NCI-H460 (cell line): ENCODE measurements around the gene DNMT1. TPM values are rescaled to one million over a fixed set of nuclear protein-coding genes. Genes with fewer than 3 reads are reported as not detected.
"Not testable (repeated sequence)": the region's sequence is repeated elsewhere in the genome, so short reads cannot be mapped to it uniquely, and the experiment has no call there.

Experiments used
- DNase-seq: peaks from one replicate; pipeline ENCODE4 v3.0.0-alpha.2; 2016; ENCODE audit warnings: low read depth; ENCODE audit errors: extremely low read depth
- total RNA-seq: library from RNA; depleted of rRNA; stranded (reverse); fragments of >200 nt; shearing (Covaris generic); gene quantifications from 2 replicates; pipeline ENCODE4 v1.2.3, GENCODE V29; 2014

Gene DNMT1
- total RNA-seq, 1 experiment from 2014 or later, result 49.9 TPM

- DNase-seq, result no peak
These were observed 7.4 kb downstream of the DNMT1 start for GRCh38 chr19:10187315-10187714.

GRCh38 chr19:10184636-10185035, 10.1 kb downstream of the DNMT1 start:
- DNase-seq, result no peak

GRCh38 chr19:10183926-10184325, 10.8 kb downstream of the DNMT1 start:
- no peak for DNase-seq

GRCh38 chr19:10182847-10183246, 11.9 kb downstream of the DNMT1 start:
- DNase-seq, result no peak

GRCh38 chr19:10182076-10182475, 12.7 kb downstream of the DNMT1 start:
- DNase-seq, result no peak

GRCh38 chr19:10180459-10180858, 14.3 kb downstream of the DNMT1 start:
- no peak for DNase-seq

GRCh38 chr19:10180024-10180423, 14.7 kb downstream of the DNMT1 start:
- not testable (repeated sequence) for DNase-seq

GRCh38 chr19:10173527-10173926, 21.2 kb downstream of the DNMT1 start:
- no peak for DNase-seq

GRCh38 chr19:10168386-10168948, 26.3 kb downstream of the DNMT1 start:
- no peak for DNase-seq

GRCh38 chr19:10167459-10167858, 27.3 kb downstream of the DNMT1 start:
- DNase-seq, result no peak

- DNase-seq, result not testable (repeated sequence)
These were observed 28.3 kb downstream of the DNMT1 start for GRCh38 chr19:10166501-10166900.

GRCh38 chr19:10166046-10166445, 28.7 kb downstream of the DNMT1 start:
- DNase-seq, result no peak

- no peak for DNase-seq
These were observed 31.2 kb downstream of the DNMT1 start for GRCh38 chr19:10163536-10163935.

GRCh38 chr19:10159610-10160009, 35.1 kb downstream of the DNMT1 start:
- no peak for DNase-seq

GRCh38 chr19:10158485-10158884, 36.3 kb downstream of the DNMT1 start:
- DNase-seq, result no peak

- no peak for DNase-seq
These were observed 36.7 kb downstream of the DNMT1 start for GRCh38 chr19:10158071-10158470.

GRCh38 chr19:10155839-10156238, 38.9 kb downstream of the DNMT1 start:
- no peak for DNase-seq

GRCh38 chr19:10152100-10152499, 42.7 kb downstream of the DNMT1 start:
- DNase-seq, result no peak

- DNase-seq, result no peak
These were observed 43.2 kb downstream of the DNMT1 start for GRCh38 chr19:10151521-10151920.

GRCh38 chr19:10149427-10149826, 45.3 kb downstream of the DNMT1 start:
- no peak for DNase-seq

- no peak for DNase-seq
These were observed 48.6 kb downstream of the DNMT1 start for GRCh38 chr19:10146142-10146541.

GRCh38 chr19:10145031-10145430, 49.7 kb downstream of the DNMT1 start:
- no peak for DNase-seq

GRCh38 chr19:10144361-10144760, 50.4 kb downstream of the DNMT1 start:
- no peak for DNase-seq
